Cardiac fibroblast (primary cell): Measurements from ENCODE around the gene KLRD1.
A peak's percentile ranks its signal among the peaks of the same experiment; 100 is the strongest.

Source experiments
- DNase-seq, 2 donors: peaks; one replicate each; pipeline versions ENCODE4 v3.0.0 to v3.0.0-alpha.2; 2010; ENCODE audit warnings: low read depth in 2 of 2
- H3K4me3 ChIP-seq, 2 donors: replicated peaks in 1 of 2; 1 replicate in 1 of 2; 2 replicates in 1 of 2; pipeline ENCODE4 v1.5.1; 2011; ENCODE audit warnings: low read depth in 2 of 2, low read length in 2 of 2, mild to moderate bottlenecking in 2 of 2, moderate library complexity in 1 of 2
- CTCF ChIP-seq: IDR thresholded peaks from one replicate; pipeline ENCODE4 v1.5.1; 2011; ENCODE audit warnings: low read depth, mild to moderate bottlenecking, low read length, inconsistent platforms

KLRD1 gene

GRCh38 chr12:10361084-10361483 is 53.4 kb downstream of the KLRD1 start:
- TF ChIP-seq CTCF: no peak
- DNase-seq: peak in 1 of 2 donors; percentile 65
- H3K4me3 ChIP-seq: no peak overlapping the region

- H3K4me3 ChIP-seq: no peak overlapping the region
- peak; percentile 43 to 80 for DNase-seq
- TF ChIP-seq CTCF: no peak
These were observed 54.0 kb downstream of the KLRD1 start for GRCh38 chr12:10361622-10362021.

- no peak overlapping the region for H3K4me3 ChIP-seq
- DNase-seq: no peak
- TF ChIP-seq CTCF: no peak
These were observed 54.7 kb downstream of the KLRD1 start for GRCh38 chr12:10362325-10362724.

GRCh38 chr12:10362828-10363657 is 55.4 kb downstream of the KLRD1 start:
- peak overlapping the region in 1 of 2 donors; percentile 58 for H3K4me3 ChIP-seq
- TF ChIP-seq CTCF: no peak
- peak; percentile 26 to 51 for DNase-seq

- H3K4me3 ChIP-seq: peak overlapping the region; percentile 21 to 58
- TF ChIP-seq CTCF: no peak
- peak in 1 of 2 donors; percentile 26 for DNase-seq
These were observed 55.9 kb downstream of the KLRD1 start for GRCh38 chr12:10363658-10363913.

- TF ChIP-seq CTCF: no peak
- DNase-seq: peak; percentile 57 to 69
- H3K4me3 ChIP-seq: peak overlapping the region; percentile 53 to 58
These were observed 56.5 kb downstream of the KLRD1 start for GRCh38 chr12:10363914-10364814.
